Measurements from ENCODE around the gene EP300. TPM values are rescaled to one million over a fixed set of nuclear protein-coding genes. Genes with fewer than 3 reads are reported as not detected.

The EP300 gene
- total RNA-seq, 1 donor from 2014 or later: 66.5 TPM

Other genes starting within 250 kb of the EP300 start
- gene ST13, start 236.0 kb upstream of the EP300 start, total RNA-seq: 194 and 201 TPM in 2 replicates
- gene XPNPEP3, start 235.4 kb upstream of the EP300 start, total RNA-seq: 17.5 and 17.9 TPM in 2 replicates
- gene DNAJB7, start 230.5 kb upstream of the EP300 start, total RNA-seq: not detected in 2 replicates
- gene RBX1, start 141.2 kb upstream of the EP300 start, total RNA-seq: 103 and 110 TPM in 2 replicates
- 39.3 and 42.2 TPM in 2 replicates for gene L3MBTL2, start 112.7 kb downstream of the EP300 start, total RNA-seq
- gene CHADL, start 148.3 kb downstream of the EP300 start, total RNA-seq: 0.11 and 0.62 TPM in 2 replicates
- gene RANGAP1, start 193.6 kb downstream of the EP300 start, total RNA-seq: 189 and 192 TPM in 2 replicates
- gene ZC3H7B, start 208.9 kb downstream of the EP300 start, total RNA-seq: 64.7 and 66.0 TPM in 2 replicates

Measured in activated T-helper 2 cell treated with anti-CD3 and anti-CD28 coated beads, Interferon-gamma antibody, Interleukin-2, Interleukin-4, amounts not matched to agents 10 μg/mL and 5 μg/mL and 100 μg/mL, durations not matched to agents 14 hours and 24 hours and 36 hours (primary cell).